ENCODE measurements around the gene NADSYN1. TPM values are rescaled to one million over a fixed set of nuclear protein-coding genes. Genes with fewer than 3 reads are reported as not detected.
"Not testable (repeated sequence)": the region's sequence is repeated elsewhere in the genome, so short reads cannot be mapped to it uniquely, and the experiment has no call there.

Gene NADSYN1
- total and polyA plus RNA-seq, 4 donors: 62.8 to 79.3 (median 65.0) TPM

- Histone ChIP-seq H3K27ac (ENCODE audit: low read depth in 1 of 2, low read length in 1 of 2) (no peak overlapping the region), H3K36me3 (ENCODE audit: control insufficient read depth in 4 of 4, insufficient read depth in 4 of 4, low read length in 4 of 4) (no peaks in the 10 kb centered on the region), H3K9me3 (ENCODE audit: control insufficient read depth in 4 of 4, insufficient read depth in 3 of 4, low read length in 3 of 4) (no peaks in the 10 kb centered on the region), H3K9ac (ENCODE audit: insufficient read depth in 1 of 2, low read length in 2 of 2) (no peak overlapping the region), H3K27me3 (ENCODE audit: control insufficient read depth in 3 of 3, insufficient read depth in 3 of 3, low read length in 2 of 3) (no peaks in the 10 kb centered on the region), H3K4me3 (no peak overlapping the region), H3K4me1 (ENCODE audit: control insufficient read depth in 5 of 5, insufficient read depth in 5 of 5, low read length in 5 of 5) (no peaks in the 10 kb centered on the region)
- TF ChIP-seq CTCF (IDR thresholded peaks at IDR 0.05; ENCODE audit: control extremely low read depth, extremely low read depth): no peak
- no peak for ATAC-seq (ENCODE audit: insufficient read depth, low FRiP score)
- WGBS, 2 donors: 90 to 91% methylated on average over 4 of the region's 4 CpGs
- no peak for DNase-seq
Observed at GRCh38 chr11:71538666-71538990, 85.6 kb downstream of the NADSYN1 start.

GRCh38 chr11:71539017-71539416 is 86.0 kb downstream of the NADSYN1 start:
- Histone ChIP-seq H3K27ac (ENCODE audit: low read depth in 1 of 2, low read length in 1 of 2) (no peak overlapping the region), H3K9me3 (ENCODE audit: control insufficient read depth in 4 of 4, insufficient read depth in 3 of 4, low read length in 3 of 4) (no peaks in the 10 kb centered on the region), H3K27me3 (ENCODE audit: control insufficient read depth in 3 of 3, insufficient read depth in 3 of 3, low read length in 2 of 3) (no peaks in the 10 kb centered on the region), H3K4me1 (ENCODE audit: control insufficient read depth in 5 of 5, insufficient read depth in 5 of 5, low read length in 5 of 5) (no peaks in the 10 kb centered on the region), H3K4me3 (no peak overlapping the region), H3K36me3 (ENCODE audit: control insufficient read depth in 4 of 4, insufficient read depth in 4 of 4, low read length in 4 of 4) (no peaks in the 10 kb centered on the region), H3K9ac (ENCODE audit: insufficient read depth in 1 of 2, low read length in 2 of 2) (no peak overlapping the region)
- DNase-seq: no peak
- WGBS, 2 donors: 88% methylated on average over 11 of the region's 11 CpGs
- ATAC-seq (ENCODE audit: insufficient read depth, low FRiP score): no peak
- TF ChIP-seq CTCF (IDR thresholded peaks at IDR 0.05; ENCODE audit: control extremely low read depth, extremely low read depth): no peak

- not testable (repeated sequence) for ATAC-seq (ENCODE audit: insufficient read depth, low FRiP score)
- 94 to 96% methylated on average over 11 of the region's 11 CpGs for whole genome bisulfite sequencing, 2 donors
Observed at GRCh38 chr11:71539971-71540370, 87.0 kb downstream of the NADSYN1 start.

GRCh38 chr11:71540521-71541304 is 87.7 kb downstream of the NADSYN1 start:
- ATAC-seq (ENCODE audit: insufficient read depth, low FRiP score): not testable (repeated sequence)
- WGBS, 2 donors: 89 to 93% methylated on average over 9 of the region's 9 CpGs

More at GRCh38 chr11:71539971-71540370, 87.0 kb downstream of the NADSYN1 start:
- not testable (repeated sequence) for H3K9me3 ChIP-seq (ENCODE audit: control insufficient read depth in 4 of 4, insufficient read depth in 3 of 4, low read length in 3 of 4); H3K4me1 ChIP-seq (ENCODE audit: control insufficient read depth in 5 of 5, insufficient read depth in 5 of 5, low read length in 5 of 5); H3K4me3 ChIP-seq; H3K36me3 ChIP-seq (ENCODE audit: control insufficient read depth in 4 of 4, insufficient read depth in 4 of 4, low read length in 4 of 4); H3K27me3 ChIP-seq (ENCODE audit: control insufficient read depth in 3 of 3, insufficient read depth in 3 of 3, low read length in 2 of 3); DNase-seq; H3K27ac ChIP-seq (ENCODE audit: low read depth in 1 of 2, low read length in 1 of 2); H3K9ac ChIP-seq (ENCODE audit: insufficient read depth in 1 of 2, low read length in 2 of 2)

More at GRCh38 chr11:71540521-71541304, 87.7 kb downstream of the NADSYN1 start:
- H3K4me3 ChIP-seq; H3K9me3 ChIP-seq (ENCODE audit: control insufficient read depth in 4 of 4, insufficient read depth in 3 of 4, low read length in 3 of 4); H3K4me1 ChIP-seq (ENCODE audit: control insufficient read depth in 5 of 5, insufficient read depth in 5 of 5, low read length in 5 of 5); H3K9ac ChIP-seq (ENCODE audit: insufficient read depth in 1 of 2, low read length in 2 of 2); H3K27ac ChIP-seq (ENCODE audit: low read depth in 1 of 2, low read length in 1 of 2); H3K36me3 ChIP-seq (ENCODE audit: control insufficient read depth in 4 of 4, insufficient read depth in 4 of 4, low read length in 4 of 4); DNase-seq; H3K27me3 ChIP-seq (ENCODE audit: control insufficient read depth in 3 of 3, insufficient read depth in 3 of 3, low read length in 2 of 3): not testable (repeated sequence)

Measured in lung (tissue), 12 donors.